Activated CD8-positive, alpha-beta memory T cell treated with anti-CD3 and anti-CD28 coated beads, Interleukin-2, amount 50 U/mL, for 1 hour (primary cell): ENCODE results near the gene KLHL42.
"Not testable (repeated sequence)": the region's sequence is repeated elsewhere in the genome, so short reads cannot be mapped to it uniquely, and the experiment has no call there.

Source experiments
- DNase-seq: peaks from one replicate; pipeline ENCODE4 v3.0.0-alpha.2; 2020; ENCODE audit errors: extremely low read depth

The KLHL42 gene, protein sequence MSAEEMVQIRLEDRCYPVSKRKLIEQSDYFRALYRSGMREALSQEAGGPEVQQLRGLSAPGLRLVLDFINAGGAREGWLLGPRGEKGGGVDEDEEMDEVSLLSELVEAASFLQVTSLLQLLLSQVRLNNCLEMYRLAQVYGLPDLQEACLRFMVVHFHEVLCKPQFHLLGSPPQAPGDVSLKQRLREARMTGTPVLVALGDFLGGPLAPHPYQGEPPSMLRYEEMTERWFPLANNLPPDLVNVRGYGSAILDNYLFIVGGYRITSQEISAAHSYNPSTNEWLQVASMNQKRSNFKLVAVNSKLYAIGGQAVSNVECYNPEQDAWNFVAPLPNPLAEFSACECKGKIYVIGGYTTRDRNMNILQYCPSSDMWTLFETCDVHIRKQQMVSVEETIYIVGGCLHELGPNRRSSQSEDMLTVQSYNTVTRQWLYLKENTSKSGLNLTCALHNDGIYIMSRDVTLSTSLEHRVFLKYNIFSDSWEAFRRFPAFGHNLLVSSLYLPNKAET

DNA sequence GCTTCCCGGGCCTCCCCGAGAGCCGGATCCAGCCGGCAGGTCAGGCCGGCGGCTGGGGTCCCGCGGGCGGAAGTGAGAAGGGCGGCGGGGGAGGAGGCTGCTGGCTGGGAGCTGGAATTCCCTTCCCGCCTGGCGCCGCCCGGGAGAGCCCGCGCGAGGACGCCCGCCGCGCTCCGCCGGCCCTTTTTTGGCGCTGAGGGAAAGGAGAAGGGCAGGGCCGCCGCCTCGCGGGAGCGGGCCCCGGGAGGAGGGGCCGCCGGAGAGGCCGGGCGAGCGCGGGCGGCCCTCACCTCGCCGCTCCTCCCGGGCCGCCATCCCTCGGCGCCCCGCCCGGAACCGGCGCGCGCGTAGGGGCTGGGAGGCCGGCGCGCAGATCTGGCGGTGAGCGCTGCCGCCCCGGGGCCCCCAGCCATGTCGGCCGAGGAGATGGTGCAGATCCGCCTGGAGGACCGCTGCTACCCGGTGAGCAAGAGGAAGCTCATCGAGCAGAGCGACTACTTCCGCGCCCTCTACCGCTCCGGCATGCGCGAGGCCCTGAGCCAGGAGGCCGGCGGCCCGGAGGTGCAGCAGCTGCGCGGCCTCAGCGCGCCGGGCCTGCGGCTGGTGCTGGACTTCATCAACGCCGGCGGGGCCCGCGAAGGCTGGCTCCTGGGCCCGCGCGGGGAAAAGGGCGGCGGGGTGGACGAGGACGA lies at the start of gene KLHL42, which contains the start of gene MANSC4:
Gene KLHL42 (plus strand): TSS at position 314 of the 692 bp plus-strand sequence. CDS start 98 bp downstream, at position 412.
Gene MANSC4 (minus strand): TSS at position 317 of the 692 bp plus-strand sequence. CDS start 8,960 bp downstream, outside the sequence.
- no peak for DNase-seq

DNA sequence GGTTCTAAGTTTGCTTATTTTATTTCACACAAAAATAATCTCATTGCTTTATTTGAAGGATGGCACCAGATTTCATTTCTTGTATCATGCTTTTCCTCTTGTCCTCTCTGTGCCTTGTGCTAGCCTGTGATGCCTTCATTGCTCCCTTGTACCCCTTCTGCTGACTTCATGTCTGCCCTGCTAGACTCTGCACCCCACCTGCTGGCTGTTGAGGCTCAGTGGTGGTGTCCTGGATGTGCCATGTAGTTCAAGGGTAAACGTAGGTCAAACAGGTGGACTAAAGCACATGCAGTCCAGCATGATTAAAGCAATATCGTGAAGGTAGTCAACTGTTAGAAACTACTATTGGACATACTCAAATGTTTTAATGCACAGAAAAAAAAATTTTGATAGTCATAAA lies 47.8 kb upstream of the KLHL42 start:
- no peak for DNase-seq

DNA sequence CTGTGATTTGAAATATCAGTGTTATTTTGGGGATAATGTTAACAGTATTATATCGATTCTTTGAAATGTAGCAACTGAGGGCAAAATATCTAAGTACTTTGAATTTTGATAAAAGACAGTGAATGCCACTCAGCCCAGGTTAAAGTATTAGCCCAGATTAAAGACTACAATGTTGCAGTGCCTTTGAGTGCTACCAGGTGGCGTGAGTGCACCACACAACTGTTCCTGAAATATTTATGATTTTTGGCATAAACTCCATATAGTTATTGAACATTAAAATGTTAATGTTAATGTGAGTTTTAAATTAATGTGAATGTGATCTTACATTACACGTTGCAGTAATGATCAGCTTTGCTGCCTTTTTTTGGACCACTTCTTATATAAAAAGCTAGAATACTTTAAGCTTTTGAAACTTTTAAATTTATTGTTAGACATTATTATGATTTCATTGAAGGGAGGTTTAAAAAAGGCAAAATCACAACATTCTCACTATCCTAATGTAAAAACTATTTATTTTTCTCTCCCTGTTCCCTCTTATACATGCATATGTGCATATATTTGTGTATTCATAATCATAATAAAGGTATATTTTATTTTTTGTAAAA lies 46.9 kb upstream of the KLHL42 start:
- DNase-seq = no peak

DNA sequence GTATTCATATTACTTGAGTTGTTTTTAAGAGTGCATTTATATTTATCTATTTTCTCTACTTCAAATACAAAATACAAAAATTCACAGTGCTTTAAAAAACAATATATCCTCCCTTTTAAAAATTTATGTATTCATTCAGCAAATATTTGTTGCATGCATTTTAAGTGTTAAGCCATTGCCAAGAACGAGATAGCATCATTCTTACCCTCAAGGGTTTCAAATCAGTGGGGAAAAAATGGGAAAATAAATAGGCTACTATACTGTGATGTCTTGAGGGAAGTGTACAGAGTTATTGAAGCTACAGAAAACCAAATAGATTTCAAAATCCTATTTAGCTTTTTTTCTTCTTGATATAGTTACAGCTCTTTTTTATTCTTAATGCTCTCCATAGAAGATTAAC lies 46.2 kb upstream of the KLHL42 start:
- DNase-seq = no peak

DNA sequence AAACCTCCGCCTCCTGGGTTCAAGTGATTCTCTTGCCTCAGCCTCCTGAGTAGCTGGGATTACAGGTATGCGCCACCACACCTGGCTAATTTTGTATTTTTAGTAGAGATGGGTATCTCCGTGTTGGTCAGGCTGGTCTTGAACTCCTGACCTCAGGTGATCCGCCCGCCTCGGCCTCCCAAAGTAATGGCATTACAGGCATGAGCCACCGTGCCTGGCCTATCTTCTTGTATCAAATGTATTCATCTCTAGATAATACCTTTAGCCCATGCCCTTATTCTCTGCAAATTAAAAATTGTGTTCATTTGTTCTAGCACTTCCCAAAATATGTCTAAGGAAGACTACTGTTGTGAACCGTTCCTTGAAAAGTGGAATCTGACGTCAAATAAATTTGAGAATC lies 45.7 kb upstream of the KLHL42 start:
- not testable (repeated sequence) for DNase-seq

DNA sequence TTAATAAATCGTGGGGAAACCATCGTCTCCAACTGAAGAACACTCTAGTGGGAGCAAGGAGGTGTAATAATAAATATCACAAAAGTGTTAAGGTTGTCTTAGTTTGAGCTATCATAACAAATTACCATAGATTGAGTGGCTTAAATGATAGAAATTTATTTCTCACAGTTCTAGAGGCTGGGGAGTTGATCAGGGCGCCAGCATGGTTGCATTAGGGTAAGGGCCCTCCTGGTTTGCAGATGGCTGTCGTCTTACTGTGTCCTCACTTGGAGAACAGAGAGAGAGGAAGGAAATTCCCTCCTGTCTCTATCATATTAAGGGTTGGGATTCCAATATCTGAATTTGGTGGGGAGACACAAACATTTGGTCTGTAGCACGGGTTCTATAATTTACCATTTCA lies 36.4 kb upstream of the KLHL42 start:
- no peak for DNase-seq

DNA sequence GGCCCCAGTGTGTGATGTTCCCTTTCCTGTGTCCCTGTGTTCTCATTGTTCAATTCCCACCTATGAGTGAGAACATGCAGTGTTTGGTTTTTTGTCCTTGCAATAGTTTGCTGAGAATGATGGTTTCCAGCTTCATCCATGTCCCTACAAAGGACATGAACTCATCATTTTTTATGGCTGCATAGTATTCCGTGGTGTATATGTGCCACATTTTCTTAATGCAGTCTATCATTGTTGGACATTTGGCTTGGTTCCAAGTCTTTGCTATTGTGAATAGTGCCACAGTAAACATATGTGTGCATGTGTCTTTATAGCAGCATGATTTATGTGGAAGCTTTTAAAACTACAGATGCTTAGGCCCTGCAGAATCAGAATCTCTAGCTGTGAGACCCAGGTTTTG lies 34.3 kb upstream of the KLHL42 start:
- not testable (repeated sequence) for DNase-seq

DNA sequence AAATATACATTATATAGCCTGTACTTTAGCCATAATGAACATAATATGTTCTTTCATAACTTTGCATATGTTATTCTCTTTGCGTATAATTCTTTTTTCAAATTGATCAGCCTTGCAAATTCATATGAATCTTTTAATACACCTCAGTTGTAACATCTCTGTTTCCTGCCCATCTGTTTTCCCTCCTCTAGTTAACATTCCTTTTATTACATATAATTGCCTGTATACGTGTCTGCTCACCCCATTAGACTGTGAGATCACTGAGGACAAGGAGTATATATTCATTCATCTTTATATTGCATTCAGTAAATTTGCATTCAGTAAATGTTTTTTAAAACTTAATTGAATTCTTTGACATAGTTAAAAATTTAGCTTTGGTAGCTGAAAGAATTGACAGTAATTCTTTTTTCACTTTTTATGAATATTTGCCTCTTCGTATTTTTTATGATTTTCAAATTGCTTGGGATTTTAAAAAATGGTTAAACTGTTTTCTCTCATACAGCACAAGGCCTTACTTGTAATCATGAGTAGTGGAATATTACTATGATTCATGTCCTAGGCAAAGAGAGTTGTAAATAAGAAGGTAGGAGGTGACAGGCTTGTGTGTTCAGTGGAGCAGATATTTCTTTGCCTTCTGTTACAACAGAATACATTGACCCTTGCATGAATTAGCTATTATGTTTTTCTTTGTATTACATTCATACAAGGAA lies 32.8 kb upstream of the KLHL42 start:
- no peak for DNase-seq

DNA sequence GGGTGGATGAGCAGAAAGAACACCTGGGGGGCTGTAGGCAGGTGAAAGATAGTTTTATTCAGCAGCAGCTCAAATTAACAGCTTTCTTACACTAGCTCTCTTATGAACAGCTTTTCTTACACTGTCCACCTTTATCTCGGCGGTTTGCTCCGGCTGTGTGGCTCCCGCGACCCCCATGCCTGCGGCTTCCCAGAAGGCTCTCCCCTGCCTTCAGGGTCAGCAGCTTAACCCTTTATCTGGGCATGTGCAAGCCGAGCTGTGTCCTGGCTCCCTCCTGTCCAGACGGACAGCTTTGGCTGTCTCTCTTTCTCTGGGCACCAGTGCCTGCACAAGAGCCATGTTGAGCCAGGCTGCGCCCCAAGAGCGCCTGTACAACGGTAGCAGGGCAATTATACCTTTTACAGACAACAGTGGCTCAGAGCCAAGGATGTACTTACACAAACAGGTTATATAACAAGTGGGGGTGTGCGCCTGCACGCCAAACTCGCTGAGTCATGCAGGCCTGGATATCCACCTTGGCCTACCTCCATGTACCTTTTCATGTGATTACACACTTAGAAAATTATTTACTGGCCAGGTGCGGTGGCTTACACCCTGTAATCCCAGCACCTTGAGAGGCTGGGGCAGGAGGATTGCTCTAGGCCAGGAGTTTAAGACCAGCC lies 28.5 kb upstream of the KLHL42 start:
- DNase-seq = no peak

DNA sequence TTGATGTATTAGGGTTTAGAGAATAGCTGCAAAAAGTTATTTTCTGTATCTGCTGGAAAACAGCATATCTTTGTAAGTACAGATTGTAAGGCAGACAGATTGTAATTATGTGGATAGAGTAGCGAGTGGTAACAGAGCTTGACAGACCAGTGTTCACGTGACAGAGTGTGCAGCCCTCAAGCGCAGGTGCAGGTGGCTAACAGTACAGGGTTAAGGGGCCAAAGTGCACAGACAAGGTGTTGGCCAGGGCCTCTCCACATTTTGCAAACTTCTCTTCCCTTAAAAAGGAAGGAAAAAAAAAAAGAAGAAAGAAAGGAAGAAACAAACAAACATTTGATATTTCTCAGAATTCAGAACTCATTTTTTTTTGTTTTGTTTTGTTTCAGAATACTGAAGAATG lies 25.2 kb upstream of the KLHL42 start:
- DNase-seq = no peak

DNA sequence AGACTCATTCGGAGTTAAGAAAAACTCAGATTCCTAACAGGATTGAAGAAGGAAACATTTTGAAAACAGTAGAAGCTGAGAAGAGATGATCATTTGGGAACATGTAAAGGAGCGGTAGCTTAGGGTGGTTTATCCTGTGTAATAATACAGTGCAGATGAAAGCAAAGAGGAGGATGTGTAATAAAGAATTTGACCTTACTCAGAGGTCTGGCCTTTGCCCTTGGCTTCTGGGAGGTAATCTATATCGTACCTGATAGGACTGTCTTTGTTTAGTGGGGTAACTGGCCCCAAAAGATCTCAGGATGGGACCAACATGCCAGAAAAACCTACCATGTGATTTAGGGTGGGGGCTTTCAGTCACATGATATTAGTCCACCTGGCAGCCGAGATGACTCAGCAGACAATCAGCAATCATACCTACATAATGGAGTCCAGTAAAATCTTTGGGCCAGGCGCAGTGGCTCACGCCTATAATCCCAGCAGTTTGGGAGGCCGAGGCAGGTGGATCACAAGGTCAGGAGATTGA lies 23.3 kb upstream of the KLHL42 start:
- DNase-seq = no peak

DNA sequence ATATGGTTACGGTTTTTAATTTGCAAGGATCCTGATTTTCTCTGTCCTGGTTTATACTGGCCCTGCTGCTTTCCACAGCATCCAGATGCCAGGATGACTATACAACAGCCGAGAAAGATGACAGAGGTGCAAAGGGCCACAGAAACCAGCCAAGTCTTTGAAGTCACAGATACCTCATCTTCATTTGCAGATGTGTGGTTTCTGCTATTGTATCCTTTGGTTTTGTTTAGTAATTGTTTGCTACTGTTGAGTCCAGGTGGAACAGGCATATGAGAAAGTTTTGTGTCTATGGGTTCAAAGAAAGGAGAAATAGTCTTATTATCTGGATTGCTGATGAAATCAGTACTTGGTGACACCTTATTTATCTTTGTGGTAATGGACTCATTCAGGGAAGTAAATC lies 17.3 kb upstream of the KLHL42 start:
- DNase-seq = no peak

DNA sequence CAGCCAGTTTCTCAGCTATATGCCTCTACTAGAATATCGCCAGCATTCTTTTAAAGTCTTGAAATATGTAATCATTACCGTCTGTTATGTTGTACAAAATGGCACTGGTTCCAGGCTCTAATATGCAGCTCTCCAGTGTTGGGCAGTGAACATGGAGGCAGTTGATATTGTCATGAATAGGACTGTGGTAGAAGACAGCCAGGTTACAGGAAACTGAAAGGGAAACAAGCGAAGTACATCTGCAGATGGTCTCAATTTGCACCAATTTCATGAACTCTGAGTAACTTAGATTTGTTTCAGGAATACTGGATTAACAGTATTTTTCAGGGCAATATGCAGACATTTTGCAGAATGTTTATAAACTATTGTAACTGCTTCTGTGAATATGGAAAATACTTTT lies 13.4 kb upstream of the KLHL42 start:
- no peak for DNase-seq

DNA sequence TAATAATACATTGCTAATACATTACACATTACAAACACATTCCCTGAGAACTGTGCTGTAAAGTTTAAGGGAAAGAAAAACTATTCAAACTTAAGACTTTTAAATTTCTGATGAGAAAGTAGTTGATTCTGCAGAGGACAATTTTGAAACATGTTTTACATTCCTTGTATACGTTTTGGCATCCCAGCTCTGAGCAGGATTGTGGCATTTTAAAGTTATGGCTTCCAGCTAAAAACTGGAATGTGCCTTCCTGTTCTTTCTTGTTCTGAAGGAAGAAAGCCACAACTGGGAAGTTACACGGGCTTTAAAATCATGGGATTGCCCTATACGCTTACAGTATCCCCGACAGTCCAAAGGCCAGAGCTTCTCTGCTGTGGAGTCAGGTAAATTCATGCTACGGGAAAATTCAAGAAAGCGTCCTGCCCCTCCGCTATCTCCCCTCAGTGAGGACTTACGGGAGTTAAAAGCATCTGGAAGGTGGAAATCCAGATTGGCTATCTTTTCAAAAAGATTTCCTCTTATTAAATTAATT lies 10.8 kb upstream of the KLHL42 start:
- no peak for DNase-seq

DNA sequence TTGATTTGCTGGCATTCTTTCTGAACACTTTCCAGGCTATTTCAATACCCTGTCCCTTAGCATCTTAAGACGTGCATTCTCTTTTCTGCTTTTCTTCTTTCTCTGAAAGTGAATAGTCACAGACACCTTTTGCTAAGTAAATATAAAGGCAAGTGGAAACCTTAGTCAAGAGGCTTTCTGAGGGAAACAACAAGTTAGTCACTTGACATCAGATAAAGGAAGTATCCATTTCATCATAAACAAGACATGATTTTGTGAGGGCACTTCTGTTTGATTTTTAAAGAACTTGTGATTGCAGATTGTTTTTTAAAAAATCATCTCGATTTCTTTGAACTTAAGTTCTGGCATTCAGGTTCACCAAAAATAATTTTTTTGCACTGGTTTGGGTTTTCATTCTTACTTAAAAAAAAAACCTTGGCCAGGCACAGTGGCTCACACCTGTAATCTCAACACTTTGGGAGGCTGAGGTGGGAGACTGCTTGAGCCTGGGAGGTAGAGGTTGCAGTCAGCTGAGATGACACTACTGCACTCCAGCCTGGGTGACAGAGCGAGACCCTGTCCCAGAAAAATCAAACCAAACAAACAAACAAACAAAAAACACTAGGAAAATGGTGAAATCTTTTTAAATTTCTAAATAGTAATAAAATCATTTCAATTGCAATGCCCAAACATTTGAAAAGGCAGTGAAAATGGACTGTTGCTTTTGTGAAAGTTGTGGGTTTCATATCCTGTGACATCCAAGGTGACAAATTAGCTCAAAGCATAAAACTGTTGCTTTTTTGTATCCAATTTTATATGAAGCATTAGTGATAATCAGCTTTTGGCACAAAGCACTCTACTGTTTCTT lies 8.3 kb upstream of the KLHL42 start:
- no peak for DNase-seq

DNA sequence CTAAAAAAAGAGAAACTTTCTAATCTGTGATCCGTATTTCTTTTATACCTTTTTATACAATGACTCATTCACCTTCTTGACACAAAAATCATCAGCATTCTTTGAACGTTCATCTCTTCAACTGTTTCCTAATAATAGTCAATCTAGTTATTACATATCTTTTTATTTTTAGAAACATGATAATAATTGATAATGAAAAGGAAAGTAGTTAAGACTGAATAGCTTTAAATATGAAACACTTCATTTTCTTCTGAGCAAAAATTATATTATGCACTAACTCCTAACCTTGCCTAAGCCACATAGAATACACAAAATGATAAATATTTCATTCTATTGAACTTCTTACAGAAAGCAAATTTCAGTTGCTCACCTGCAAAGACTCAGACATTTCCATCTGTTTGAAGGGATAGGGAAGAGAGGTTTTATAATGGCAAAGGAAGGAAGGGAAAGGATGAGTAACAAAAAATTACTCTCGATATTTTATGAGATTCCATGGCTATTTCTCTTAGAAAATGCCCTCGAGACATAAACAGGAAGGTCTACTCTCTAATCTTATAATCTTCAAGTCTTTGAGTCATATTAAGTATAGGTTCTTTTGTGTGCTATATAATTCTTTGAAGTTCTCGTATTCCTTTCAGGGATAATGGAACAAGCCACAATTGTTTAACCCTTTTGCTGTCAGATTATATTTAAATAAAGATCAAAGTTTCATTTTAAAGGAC lies 7.5 kb upstream of the KLHL42 start:
- DNase-seq = no peak

DNA sequence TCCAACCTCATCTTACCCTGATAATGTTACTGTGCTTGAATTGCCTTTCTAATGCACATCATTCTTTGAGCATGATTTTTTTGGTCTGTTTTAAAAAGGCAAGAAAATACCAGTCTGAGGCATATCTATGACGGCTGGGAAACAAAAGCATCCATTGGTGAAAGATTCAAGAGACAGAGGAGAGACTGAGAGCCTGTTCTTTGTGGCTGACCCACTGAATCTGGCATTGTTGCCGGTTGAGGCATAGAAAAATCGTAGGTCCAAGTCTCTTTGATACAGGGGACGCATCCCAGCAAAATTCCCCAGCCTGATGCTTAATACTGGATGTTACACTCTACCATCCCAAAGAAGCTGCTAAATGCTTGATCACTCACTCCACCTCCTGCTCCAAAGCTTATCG lies 2.9 kb upstream of the KLHL42 start:
- DNase-seq = no peak

DNA sequence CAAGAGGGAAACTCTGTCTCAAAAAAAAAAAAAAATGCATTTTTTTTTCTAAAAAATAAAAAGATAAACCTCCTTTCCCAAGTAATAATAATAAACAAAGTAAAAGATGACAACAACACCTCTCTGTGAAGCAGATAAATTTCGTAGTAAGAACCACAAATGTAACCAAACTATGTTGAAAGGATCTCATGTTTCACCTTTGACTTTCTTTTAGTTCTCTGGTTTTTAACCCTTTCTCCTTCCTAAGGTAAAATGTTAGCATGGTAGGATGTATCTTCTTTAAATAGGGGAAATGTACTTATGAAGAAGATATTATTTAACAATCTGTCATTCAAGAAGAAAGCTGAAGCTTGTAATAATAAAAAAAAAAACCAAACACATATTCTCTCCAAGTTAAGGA lies 1.8 kb upstream of the KLHL42 start:
- no peak for DNase-seq

DNA sequence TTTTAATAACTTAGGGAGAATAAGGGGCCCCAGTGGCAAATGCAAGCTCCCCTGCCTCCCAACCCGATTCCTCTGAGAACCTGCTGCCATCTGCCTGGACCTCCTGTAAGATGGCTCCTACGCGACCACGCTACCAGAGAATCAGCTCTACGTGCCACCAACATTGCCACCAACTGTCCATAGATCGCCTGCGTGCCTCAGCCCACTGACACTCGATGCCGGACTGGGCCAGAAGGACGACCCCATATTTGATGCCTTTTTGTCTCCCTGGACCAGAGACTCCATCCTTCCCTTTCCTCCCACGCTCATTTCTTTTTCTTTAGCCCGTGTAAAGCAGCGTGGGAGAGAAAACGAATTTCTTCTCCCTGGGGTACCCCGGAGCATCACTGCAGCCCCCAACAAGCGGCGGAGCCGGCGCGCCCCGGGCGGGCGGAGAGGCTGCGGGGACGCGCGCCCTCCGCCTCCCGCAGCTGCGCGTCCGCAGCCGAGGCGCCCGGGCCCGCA lies 565 bp upstream of the KLHL42 start:
- no peak for DNase-seq
